Breast epithelium (tissue), 4 donors: ENCODE results near the gene MVB12B. TPM values are rescaled to one million over a fixed set of nuclear protein-coding genes. Genes with fewer than 3 reads are reported as not detected.

Source experiments
- DNase-seq, 2 donors: peaks; one replicate each; pipeline ENCODE4 v3.0.0-alpha.2; 2019; ENCODE audit warnings: low spot score in 2 of 2
- H3K27ac ChIP-seq, 2 donors: fragments of 200-600 bp; sonication (generic) in 1 of 2; one replicate each; pipeline ENCODE4 v1.5.1; 2016 to 2019; ENCODE audit warnings: mild to moderate bottlenecking in 1 of 2
- H3K27me3 ChIP-seq, 2 donors: fragments of 200-600 bp; sonication (generic) in 1 of 2; one replicate each; pipeline versions ENCODE4 v1.5.1 to v1.6.0; 2017 to 2019; ENCODE audit warnings: control low read depth in 1 of 2, mild to moderate bottlenecking in 1 of 2
- H3K36me3 ChIP-seq: fragments of 200-600 bp; one replicate; pipeline ENCODE4 v1.5.1; 2019
- H3K4me1 ChIP-seq, 2 donors: fragments of 200-600 bp; sonication (generic); one replicate each; pipeline ENCODE4 v1.5.1; 2016 to 2019; ENCODE audit warnings: control low read depth in 1 of 2
- H3K4me3 ChIP-seq, 3 donors: fragments of 200-600 bp; sonication (generic); 1 replicate in 2 of 3; 2 replicates in 1 of 3; pipeline ENCODE4 v1.5.1; 2016 to 2019; ENCODE audit warnings: mild to moderate bottlenecking in 3 of 3, moderate library complexity in 2 of 3
- H3K9me3 ChIP-seq, 2 donors: fragments of 200-600 bp; sonication (generic) in 1 of 2; one replicate each; pipeline ENCODE4 v1.5.1; 2016 to 2019; ENCODE audit warnings: control low read depth in 1 of 2
- POLR2A ChIP-seq: fragments of 450-650 bp; IDR thresholded peaks from one replicate; pipeline ENCODE4 v1.6.1; 2016; ENCODE audit warnings: antibody characterized with exemption, mild to moderate bottlenecking, moderate library complexity
- POLR2AphosphoS5 ChIP-seq, 3 donors: sonication (generic); formaldehyde crosslinking; IDR thresholded peaks; one replicate each; pipeline ENCODE4 v1.6.1; 2017; ENCODE audit warnings: antibody characterized with exemption in 3 of 3
- intact Hi-C: fragments of 100-400 bp; cut with DNase I; formaldehyde crosslinking; loops from one replicate; pipeline ENCODE4 v1.15.1; 2023; ENCODE audit warnings: low total_unique reads
- total RNA-seq, 3 donors: library from RNA; depleted of rRNA; stranded (reverse); fragments of >200 nt; gene quantifications; one replicate each; pipeline ENCODE4 v1.1.0, GENCODE V29; 2016
- TF ChIP-seq, protein P1 (sequence below), 3 donors: fragments of 450-650 bp; IDR thresholded peaks; one replicate each; pipeline ENCODE4 v1.5.1; 2016 to 2017; ENCODE audit warnings: antibody characterized with exemption in 3 of 3, mild to moderate bottlenecking in 3 of 3, moderate library complexity in 3 of 3

Gene MVB12B
- total RNA-seq, 3 donors from 2014 or later, result 8.2 to 12.6 (median 9.9) TPM

DNA sequence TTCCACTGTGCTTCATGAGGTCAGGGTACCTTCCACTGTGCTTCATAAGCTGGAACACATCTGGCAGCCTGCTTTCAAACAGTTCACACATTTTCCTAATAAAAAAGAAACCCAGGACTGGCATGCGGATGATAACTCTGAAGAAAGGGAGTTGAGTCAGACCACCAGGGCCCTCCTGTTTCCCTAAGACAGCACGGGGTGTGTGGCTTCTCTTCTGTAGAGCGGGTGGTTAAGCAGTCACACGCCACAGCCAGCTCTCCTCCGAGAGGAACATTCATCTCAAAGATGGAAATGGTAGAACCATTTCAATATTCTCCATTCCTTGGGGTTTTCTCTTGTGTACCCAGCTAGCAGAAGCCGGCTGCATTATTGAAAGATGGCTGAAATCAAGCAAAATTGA, 159.0 kb downstream of the MVB12B start:
- H3K9me3 ChIP-seq, result no peaks in the 10 kb centered on the region
- no peak overlapping the region for H3K4me3 ChIP-seq
- H3K36me3 ChIP-seq, result no peaks in the 10 kb centered on the region
- no peak for DNase-seq
- TF ChIP-seq POLR2A (no peak), POLR2AphosphoS5 (IDR thresholded peaks at IDR 0.05) (no peak)
- TF ChIP-seq, protein P1, sequence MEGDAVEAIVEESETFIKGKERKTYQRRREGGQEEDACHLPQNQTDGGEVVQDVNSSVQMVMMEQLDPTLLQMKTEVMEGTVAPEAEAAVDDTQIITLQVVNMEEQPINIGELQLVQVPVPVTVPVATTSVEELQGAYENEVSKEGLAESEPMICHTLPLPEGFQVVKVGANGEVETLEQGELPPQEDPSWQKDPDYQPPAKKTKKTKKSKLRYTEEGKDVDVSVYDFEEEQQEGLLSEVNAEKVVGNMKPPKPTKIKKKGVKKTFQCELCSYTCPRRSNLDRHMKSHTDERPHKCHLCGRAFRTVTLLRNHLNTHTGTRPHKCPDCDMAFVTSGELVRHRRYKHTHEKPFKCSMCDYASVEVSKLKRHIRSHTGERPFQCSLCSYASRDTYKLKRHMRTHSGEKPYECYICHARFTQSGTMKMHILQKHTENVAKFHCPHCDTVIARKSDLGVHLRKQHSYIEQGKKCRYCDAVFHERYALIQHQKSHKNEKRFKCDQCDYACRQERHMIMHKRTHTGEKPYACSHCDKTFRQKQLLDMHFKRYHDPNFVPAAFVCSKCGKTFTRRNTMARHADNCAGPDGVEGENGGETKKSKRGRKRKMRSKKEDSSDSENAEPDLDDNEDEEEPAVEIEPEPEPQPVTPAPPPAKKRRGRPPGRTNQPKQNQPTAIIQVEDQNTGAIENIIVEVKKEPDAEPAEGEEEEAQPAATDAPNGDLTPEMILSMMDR (IDR thresholded peaks at IDR 0.05), result no peak
- no peaks in the 10 kb centered on the region for H3K27me3 ChIP-seq
- H3K27ac ChIP-seq, result no peak overlapping the region
- intact Hi-C loops, result no loop called here
- no peaks in the 10 kb centered on the region for H3K4me1 ChIP-seq

DNA sequence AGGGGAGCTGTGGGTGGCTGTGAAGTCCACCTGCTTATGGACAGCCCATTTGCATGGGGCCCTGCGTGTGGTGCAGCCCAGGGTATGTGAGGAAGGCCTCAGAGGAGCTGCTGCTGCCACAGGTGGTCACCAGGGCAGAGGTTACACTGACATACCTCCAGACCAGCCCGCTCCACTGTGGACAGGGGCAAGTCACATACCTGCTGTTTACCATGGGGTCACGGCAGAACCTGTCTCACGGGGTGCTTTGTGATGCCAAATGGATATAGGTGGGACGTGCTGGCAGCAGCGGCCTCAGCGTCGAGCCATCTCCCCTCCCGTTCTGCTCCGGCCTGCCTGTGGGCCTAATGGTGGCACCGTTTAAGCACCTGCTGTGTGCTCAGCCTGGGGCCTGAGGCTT, 159.6 kb downstream of the MVB12B start:
- no peaks in the 10 kb centered on the region for H3K27me3 ChIP-seq
- no peaks in the 10 kb centered on the region for H3K9me3 ChIP-seq
- H3K4me3 ChIP-seq, result no peak overlapping the region
- no peak for DNase-seq
- intact Hi-C loops, result no loop called here
- no peaks in the 10 kb centered on the region for H3K36me3 ChIP-seq
- H3K4me1 ChIP-seq, result no peaks in the 10 kb centered on the region
- TF ChIP-seq POLR2AphosphoS5 (IDR thresholded peaks at IDR 0.05), result no peak
- TF ChIP-seq POLR2A, result no peak
- TF ChIP-seq, protein P1 (IDR thresholded peaks at IDR 0.05), result no peak
- H3K27ac ChIP-seq, result no peak overlapping the region

DNA sequence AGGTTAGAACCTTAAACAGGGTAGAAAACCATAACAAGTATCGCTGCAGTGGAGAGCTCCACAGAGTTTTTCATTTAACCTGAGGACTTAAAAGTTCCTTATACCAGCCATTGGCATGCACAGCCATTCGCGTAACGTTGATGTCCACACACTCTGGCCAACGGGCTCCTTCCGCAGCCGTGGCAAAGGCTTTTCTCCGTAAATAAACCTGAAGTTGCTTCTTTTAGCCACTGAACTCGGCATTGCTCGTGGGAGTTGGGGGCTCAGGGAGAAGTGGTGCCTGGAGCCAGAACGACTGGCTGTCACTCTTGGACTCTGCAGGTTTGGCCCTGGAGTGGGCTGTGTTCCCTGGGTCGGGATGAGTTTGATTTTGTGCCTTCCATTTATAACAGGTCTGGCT, 161.2 kb downstream of the MVB12B start:
- no peaks in the 10 kb centered on the region for H3K9me3 ChIP-seq
- H3K4me3 ChIP-seq, result no peak overlapping the region
- no peak for TF ChIP-seq POLR2AphosphoS5 (IDR thresholded peaks at IDR 0.05)
- TF ChIP-seq POLR2A, result no peak
- TF ChIP-seq, protein P1 (IDR thresholded peaks at IDR 0.05), result no peak
- intact Hi-C loops, result no loop called here
- H3K36me3 ChIP-seq, result no peaks in the 10 kb centered on the region
- H3K4me1 ChIP-seq, result no peaks in the 10 kb centered on the region
- no peak for DNase-seq
- no peak overlapping the region for H3K27ac ChIP-seq
- no peaks in the 10 kb centered on the region for H3K27me3 ChIP-seq

DNA sequence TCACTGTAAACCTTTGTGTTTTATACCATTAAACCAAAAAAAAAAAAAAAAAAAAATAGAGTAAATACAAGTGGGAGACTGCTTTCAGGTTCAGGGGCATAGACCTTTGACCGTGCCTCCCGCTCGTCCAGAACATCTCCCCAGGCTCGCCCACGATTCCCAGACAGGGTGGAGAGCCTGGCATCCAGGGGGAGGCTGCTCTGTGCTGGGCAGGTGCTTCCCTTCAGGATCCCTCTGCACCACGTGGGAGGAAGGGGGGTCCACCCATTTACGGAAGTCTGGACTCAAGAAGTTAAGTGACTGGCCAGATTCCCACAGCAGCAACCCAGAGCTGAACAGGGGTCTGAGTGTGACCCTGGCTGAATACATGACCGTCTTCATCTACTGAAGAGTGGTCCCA, 161.7 kb downstream of the MVB12B start:
- Histone ChIP-seq H3K27ac (no peak overlapping the region), H3K36me3 (no peaks in the 10 kb centered on the region), H3K27me3 (no peaks in the 10 kb centered on the region), H3K9me3 (no peaks in the 10 kb centered on the region), H3K4me3 (no peak overlapping the region), H3K4me1 (no peaks in the 10 kb centered on the region)
- TF ChIP-seq, protein P1 (IDR thresholded peaks at IDR 0.05), result no peak
- TF ChIP-seq POLR2A (no peak), POLR2AphosphoS5 (IDR thresholded peaks at IDR 0.05) (no peak)
- intact Hi-C loops, result no loop called here
- no peak for DNase-seq

DNA sequence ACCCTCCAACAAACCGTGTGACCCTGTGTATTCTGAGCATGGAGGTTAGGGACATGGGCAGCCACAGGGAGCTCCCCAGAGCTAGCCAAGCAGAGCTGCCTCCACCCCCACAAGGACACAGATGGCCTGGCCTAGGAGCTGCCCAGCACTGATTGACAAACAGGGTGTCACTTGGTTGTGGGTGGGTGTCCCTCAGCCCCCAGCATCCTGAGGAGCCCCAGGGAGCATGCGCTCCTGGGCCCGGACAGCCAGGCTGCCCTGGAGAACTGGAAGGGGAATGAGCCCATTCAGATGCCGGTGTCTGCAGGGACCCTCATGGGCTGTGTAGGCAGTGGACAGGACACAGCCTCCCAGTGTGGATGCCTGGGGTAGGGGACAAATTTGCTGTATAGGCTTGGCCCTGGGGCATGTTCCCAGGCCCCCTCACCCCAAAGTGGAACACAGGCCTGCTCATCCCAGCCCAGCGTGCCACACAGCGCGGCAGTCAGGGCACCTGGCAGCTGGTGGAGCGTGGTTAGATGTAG, 162.3 kb downstream of the MVB12B start:
- Histone ChIP-seq H3K27ac (no peak overlapping the region), H3K4me3 (no peak overlapping the region), H3K27me3 (no peaks in the 10 kb centered on the region), H3K4me1 (no peaks in the 10 kb centered on the region), H3K36me3 (no peaks in the 10 kb centered on the region), H3K9me3 (no peaks in the 10 kb centered on the region)
- TF ChIP-seq POLR2A (no peak), POLR2AphosphoS5 (IDR thresholded peaks at IDR 0.05) (no peak)
- TF ChIP-seq, protein P1 (IDR thresholded peaks at IDR 0.05), result no peak
- DNase-seq, result no peak
- intact Hi-C loops, result no loop called here
